Natural killer cell (primary cell): ENCODE data around the gene AP2B1. TPM values are rescaled to one million over a fixed set of nuclear protein-coding genes. Genes with fewer than 3 reads are reported as not detected.
A peak's percentile ranks its signal among the peaks of the same experiment; 100 is the strongest.

ENCODE experiments used
- ATAC-seq, 3 donors: fragments of 150-1000 bp in 2 of 3; fragments of 200-7000 bp in 1 of 3; cut with Tn5 transposase; 1 replicate in 1 of 3; 2 replicates in 2 of 3; pipeline ENCODE4 v1.10.0; 2021; ENCODE audit warnings: mild to moderate bottlenecking in 2 of 3, moderate library complexity in 2 of 3
- DNase-seq, 2 donors: peaks; one replicate each; pipeline versions ENCODE4 v3.0.0 to v3.0.0-alpha.2; 2013 to 2021; ENCODE audit warnings: mixed read lengths in 1 of 2
- H3K27ac ChIP-seq: one replicate; pipeline ENCODE4 v1.5.1; 2013; ENCODE audit warnings: mild to moderate bottlenecking, low read length
- H3K27me3 ChIP-seq: one replicate; pipeline ENCODE4 v1.6.1; 2013; ENCODE audit warnings: low read length; ENCODE audit not compliant: control insufficient read depth, insufficient read depth
- H3K36me3 ChIP-seq: one replicate; pipeline ENCODE4 v1.6.1; 2013; ENCODE audit warnings: low read length; ENCODE audit not compliant: control insufficient read depth, insufficient read depth
- H3K4me1 ChIP-seq: one replicate; pipeline ENCODE4 v1.6.1; 2013; ENCODE audit warnings: low read length; ENCODE audit not compliant: control insufficient read depth, insufficient read depth
- H3K4me3 ChIP-seq: one replicate; pipeline ENCODE4 v1.5.1; 2013; ENCODE audit warnings: low read length
- H3K9me3 ChIP-seq: one replicate; pipeline ENCODE4 v1.6.1; 2013; ENCODE audit warnings: low read length; ENCODE audit not compliant: control insufficient read depth, insufficient read depth
- H3K27ac Mint-ChIP-seq, 2 donors: one replicate each; pipeline ENCODE4 v1.8.0; 2022; ENCODE audit warnings: mild to moderate bottlenecking in 2 of 2, mixed read lengths in 2 of 2, moderate library complexity in 1 of 2
- H3K27me3 Mint-ChIP-seq, 2 donors: one replicate each; pipeline ENCODE4 v1.8.0; 2022; ENCODE audit warnings: low read depth in 2 of 2, mixed read lengths in 2 of 2
- H3K36me3 Mint-ChIP-seq: one replicate; pipeline ENCODE4 v1.8.0; 2022; ENCODE audit warnings: mixed read lengths
- H3K4me1 Mint-ChIP-seq, 2 donors: one replicate each; pipeline ENCODE4 v1.8.0; 2022; ENCODE audit warnings: mixed read lengths in 2 of 2
- H3K4me3 Mint-ChIP-seq: one replicate; pipeline ENCODE4 v1.8.0; 2022; ENCODE audit warnings: mild to moderate bottlenecking, moderate library complexity, mixed read lengths
- H3K9me3 Mint-ChIP-seq, 2 donors: one replicate each; pipeline ENCODE4 v1.8.0; 2022; ENCODE audit warnings: mixed read lengths in 2 of 2
- WGBS: methylation state at CpG from one replicate; pipeline ENCODE4 v1.1.7; 2013; ENCODE audit warnings: missing lambda C conversion rate; ENCODE audit not compliant: insufficient coverage; 5-methylcytosine and 5-hydroxymethylcytosine counted together
- intact Hi-C: fragments of 100-400 bp; cut with micrococcal nuclease; formaldehyde crosslinking; loops from one replicate; pipeline ENCODE4 v1.14.2; 2022
- total RNA-seq, 4 donors: library from RNA; stranded (reverse); fragments of 120-200 nt in 1 of 4; gene quantifications; one replicate each; pipeline versions ENCODE4 v1.2.3 to v1.2.4, GENCODE V29; 2013 to 2022
- TF ChIP-seq, protein P1 (sequence below): fragments of 200-600 bp; IDR thresholded peaks from one replicate; pipeline ENCODE4 v1.8.0; 2022; ENCODE audit warnings: antibody characterized with exemption

AP2B1 gene
- total RNA-seq, 3 donors from 2014 or later (not counting 1 experiment from before 2014, with no cell fraction given) = 111 to 148 (median 139) TPM

DNA sequence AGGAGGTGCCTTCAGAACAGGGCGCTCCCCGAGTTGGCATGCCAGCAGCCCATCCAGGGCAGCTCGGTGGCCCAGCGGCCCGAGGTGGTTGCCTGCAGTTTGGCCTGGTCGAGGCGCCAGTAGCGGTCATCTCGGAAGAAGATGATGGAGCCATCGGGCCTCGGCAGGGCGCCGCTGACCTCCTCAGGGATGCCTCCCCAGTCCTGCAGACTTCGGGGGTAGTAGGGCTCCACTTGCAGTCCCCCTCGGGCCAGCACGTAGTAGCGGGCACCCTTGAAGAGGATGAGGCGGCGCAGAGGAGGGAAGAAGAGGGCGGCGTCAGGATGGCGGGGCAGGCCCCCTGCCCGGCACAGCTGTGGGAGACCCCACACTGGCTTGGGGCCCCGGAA lies 179.4 kb downstream of the AP2B1 start:
- 95% methylated on average over 23 of the region's 24 CpGs for WGBS
- H3K4me3 Mint-ChIP-seq = no peak overlapping the region
- intact Hi-C loops = no loop called here
- Histone ChIP-seq H3K27ac (no peak overlapping the region), H3K4me1 (peaks cover 15% of the 10 kb centered on the region), H3K4me3 (no peak overlapping the region), H3K9me3 (no peaks in the 10 kb centered on the region), H3K36me3 (no peaks in the 10 kb centered on the region), H3K27me3 (no peaks in the 10 kb centered on the region)
- H3K4me1 Mint-ChIP-seq = peaks cover 6 to 9% of the 10 kb centered on the region in 2 donors
- TF ChIP-seq, protein P1, sequence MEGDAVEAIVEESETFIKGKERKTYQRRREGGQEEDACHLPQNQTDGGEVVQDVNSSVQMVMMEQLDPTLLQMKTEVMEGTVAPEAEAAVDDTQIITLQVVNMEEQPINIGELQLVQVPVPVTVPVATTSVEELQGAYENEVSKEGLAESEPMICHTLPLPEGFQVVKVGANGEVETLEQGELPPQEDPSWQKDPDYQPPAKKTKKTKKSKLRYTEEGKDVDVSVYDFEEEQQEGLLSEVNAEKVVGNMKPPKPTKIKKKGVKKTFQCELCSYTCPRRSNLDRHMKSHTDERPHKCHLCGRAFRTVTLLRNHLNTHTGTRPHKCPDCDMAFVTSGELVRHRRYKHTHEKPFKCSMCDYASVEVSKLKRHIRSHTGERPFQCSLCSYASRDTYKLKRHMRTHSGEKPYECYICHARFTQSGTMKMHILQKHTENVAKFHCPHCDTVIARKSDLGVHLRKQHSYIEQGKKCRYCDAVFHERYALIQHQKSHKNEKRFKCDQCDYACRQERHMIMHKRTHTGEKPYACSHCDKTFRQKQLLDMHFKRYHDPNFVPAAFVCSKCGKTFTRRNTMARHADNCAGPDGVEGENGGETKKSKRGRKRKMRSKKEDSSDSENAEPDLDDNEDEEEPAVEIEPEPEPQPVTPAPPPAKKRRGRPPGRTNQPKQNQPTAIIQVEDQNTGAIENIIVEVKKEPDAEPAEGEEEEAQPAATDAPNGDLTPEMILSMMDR = no peak
- ATAC-seq (no peak), DNase-seq (no peak)
- no peak overlapping the region for H3K27ac Mint-ChIP-seq
- peaks cover 5 to 7% of the 10 kb centered on the region in 2 donors for H3K27me3 Mint-ChIP-seq
- H3K36me3 Mint-ChIP-seq = no peaks in the 10 kb centered on the region
- no peaks in the 10 kb centered on the region for H3K9me3 Mint-ChIP-seq

DNA sequence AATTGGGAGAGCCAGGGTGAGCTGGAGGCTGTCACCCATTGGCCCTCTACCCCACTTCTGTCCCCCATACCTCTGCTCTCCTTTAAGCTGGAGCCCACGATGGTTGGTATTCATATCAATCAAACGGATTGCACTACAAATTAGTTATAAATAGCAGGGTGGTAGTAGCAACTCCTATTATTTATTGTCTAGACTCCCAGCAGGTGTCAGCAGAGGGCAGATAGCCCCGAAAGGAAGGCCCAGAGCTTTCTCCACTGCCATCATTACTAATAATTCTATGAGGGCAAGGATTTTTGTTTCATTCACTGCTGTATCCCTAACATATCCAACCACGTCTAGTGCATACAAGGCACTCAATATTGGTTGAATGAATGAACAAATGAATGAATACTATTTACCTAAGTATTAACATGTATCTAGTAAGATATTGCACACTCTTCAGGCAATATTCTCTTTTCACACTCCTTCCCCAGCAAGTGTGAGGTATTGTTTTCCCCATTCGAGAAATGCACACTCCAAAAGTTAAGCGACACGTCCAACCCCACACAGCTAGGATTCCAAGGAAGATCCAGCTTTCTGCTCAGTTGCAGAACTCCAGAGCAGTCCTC lies 179.9 kb downstream of the AP2B1 start:
- peaks cover 5 to 10% of the 10 kb centered on the region in 2 donors for H3K27me3 Mint-ChIP-seq
- H3K27me3 ChIP-seq = no peaks in the 10 kb centered on the region
- TF ChIP-seq, protein P1 = peak; percentile 18
- peaks cover 6 to 9% of the 10 kb centered on the region in 2 donors for H3K4me1 Mint-ChIP-seq
- no peaks in the 10 kb centered on the region for H3K9me3 ChIP-seq
- H3K27ac ChIP-seq = no peak overlapping the region
- no peaks in the 10 kb centered on the region for H3K9me3 Mint-ChIP-seq
- no peak overlapping the region for H3K4me3 Mint-ChIP-seq
- 92% methylated on average over 3 of the region's 7 CpGs for WGBS
- peak in 1 of 2 donors; percentile 57 for DNase-seq
- H3K4me1 ChIP-seq = peaks cover 15% of the 10 kb centered on the region
- H3K36me3 ChIP-seq = no peaks in the 10 kb centered on the region
- H3K27ac Mint-ChIP-seq = no peak overlapping the region
- no peak overlapping the region for H3K4me3 ChIP-seq
- no peak for ATAC-seq
- intact Hi-C loops = no loop called here
- H3K36me3 Mint-ChIP-seq = no peaks in the 10 kb centered on the region

- peaks cover 11% of the 10 kb centered on the region for H3K4me1 ChIP-seq
- no peak overlapping the region for H3K27ac ChIP-seq
- TF ChIP-seq, protein P1 = no peak
- intact Hi-C loops = no loop called here
- H3K27ac Mint-ChIP-seq = no peak overlapping the region
- DNase-seq = no peak
- peaks cover 6 to 9% of the 10 kb centered on the region in 2 donors for H3K4me1 Mint-ChIP-seq
- H3K9me3 Mint-ChIP-seq = no peaks in the 10 kb centered on the region
- H3K4me3 Mint-ChIP-seq = no peak overlapping the region
- H3K27me3 ChIP-seq = no peaks in the 10 kb centered on the region
- no peak for ATAC-seq
- no peaks in the 10 kb centered on the region for H3K36me3 ChIP-seq
- WGBS = 86% methylated on average over 2 of the region's 2 CpGs
- no peaks in the 10 kb centered on the region for H3K9me3 ChIP-seq
- H3K36me3 Mint-ChIP-seq = no peaks in the 10 kb centered on the region
- peaks cover 14 to 15% of the 10 kb centered on the region in 2 donors for H3K27me3 Mint-ChIP-seq
- no peak overlapping the region for H3K4me3 ChIP-seq
Observed at GRCh38 chr17:35768797-35769196, 181.7 kb downstream of the AP2B1 start.
